WI38 (cell line): ENCODE measurements around the gene TMEM54.

Experiments used
- H3K4me3 ChIP-seq: 2 replicates; pipeline ENCODE4 v1.5.1; 2011; ENCODE audit warnings: low read depth, mild to moderate bottlenecking, control low read depth, low read length
- TF ChIP-seq, protein P1 (sequence below): IDR thresholded peaks from 2 replicates; pipeline ENCODE4 v1.5.1; 2012; ENCODE audit warnings: low read depth, mild to moderate bottlenecking, control low read depth, low read length

TMEM54 gene

DNA sequence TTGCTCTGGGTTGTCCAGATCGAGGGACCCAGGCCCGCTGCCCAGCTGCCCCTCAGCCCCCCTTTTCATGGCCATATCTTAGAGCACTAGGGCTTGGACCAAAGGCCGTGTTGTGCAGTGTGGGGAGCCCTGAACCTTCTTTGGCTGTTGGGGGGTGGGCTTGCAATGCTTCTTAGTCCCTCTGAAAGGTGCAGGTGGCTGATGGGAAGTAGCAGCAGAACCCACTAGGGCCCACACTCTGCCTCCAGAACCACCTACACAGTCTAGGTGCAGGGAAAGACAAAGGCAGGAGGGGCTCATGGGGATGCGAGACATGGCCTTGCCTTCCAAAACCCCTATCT, 17.2 kb downstream of the TMEM54 start:
- TF ChIP-seq, protein P1, sequence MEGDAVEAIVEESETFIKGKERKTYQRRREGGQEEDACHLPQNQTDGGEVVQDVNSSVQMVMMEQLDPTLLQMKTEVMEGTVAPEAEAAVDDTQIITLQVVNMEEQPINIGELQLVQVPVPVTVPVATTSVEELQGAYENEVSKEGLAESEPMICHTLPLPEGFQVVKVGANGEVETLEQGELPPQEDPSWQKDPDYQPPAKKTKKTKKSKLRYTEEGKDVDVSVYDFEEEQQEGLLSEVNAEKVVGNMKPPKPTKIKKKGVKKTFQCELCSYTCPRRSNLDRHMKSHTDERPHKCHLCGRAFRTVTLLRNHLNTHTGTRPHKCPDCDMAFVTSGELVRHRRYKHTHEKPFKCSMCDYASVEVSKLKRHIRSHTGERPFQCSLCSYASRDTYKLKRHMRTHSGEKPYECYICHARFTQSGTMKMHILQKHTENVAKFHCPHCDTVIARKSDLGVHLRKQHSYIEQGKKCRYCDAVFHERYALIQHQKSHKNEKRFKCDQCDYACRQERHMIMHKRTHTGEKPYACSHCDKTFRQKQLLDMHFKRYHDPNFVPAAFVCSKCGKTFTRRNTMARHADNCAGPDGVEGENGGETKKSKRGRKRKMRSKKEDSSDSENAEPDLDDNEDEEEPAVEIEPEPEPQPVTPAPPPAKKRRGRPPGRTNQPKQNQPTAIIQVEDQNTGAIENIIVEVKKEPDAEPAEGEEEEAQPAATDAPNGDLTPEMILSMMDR: no peak

DNA sequence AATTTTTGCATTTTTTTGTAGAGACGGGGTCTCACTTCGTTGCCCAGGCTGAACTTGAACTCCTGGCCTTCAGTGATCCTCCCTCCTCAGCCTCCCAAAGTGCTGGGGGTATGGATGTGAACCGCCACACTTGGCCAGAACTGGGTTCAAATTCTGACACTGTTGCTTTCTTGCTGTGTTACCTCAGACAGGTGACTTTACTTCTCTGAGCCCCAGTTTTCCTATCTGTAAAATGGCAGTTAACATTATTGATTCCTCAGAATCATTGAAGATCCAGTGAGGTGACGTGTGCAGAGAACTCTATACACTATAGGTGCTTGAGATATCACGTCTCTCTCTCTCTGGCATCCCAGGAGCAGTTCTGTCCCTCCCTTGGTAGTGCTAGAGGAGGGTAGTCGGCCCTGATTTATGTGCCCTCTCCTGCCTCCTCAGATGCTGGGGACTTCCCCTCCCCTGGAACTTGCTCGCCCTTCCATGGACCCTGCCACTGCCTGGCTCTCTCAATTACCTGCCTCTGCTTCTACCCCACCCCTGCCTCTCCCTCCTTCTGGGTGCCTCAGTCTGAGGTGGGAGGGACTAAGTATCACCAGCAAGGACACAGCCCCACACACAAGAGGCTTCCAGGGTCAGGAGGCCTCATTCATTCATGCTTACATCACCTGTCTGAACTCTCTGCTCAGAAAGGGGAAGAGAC, 17.7 kb downstream of the TMEM54 start:
- H3K4me3 ChIP-seq: no peak overlapping the region
- TF ChIP-seq, protein P1: no peak

More for the DNA sequence above, 17.2 kb downstream of the TMEM54 start:
- no peak overlapping the region for H3K4me3 ChIP-seq

DNA sequence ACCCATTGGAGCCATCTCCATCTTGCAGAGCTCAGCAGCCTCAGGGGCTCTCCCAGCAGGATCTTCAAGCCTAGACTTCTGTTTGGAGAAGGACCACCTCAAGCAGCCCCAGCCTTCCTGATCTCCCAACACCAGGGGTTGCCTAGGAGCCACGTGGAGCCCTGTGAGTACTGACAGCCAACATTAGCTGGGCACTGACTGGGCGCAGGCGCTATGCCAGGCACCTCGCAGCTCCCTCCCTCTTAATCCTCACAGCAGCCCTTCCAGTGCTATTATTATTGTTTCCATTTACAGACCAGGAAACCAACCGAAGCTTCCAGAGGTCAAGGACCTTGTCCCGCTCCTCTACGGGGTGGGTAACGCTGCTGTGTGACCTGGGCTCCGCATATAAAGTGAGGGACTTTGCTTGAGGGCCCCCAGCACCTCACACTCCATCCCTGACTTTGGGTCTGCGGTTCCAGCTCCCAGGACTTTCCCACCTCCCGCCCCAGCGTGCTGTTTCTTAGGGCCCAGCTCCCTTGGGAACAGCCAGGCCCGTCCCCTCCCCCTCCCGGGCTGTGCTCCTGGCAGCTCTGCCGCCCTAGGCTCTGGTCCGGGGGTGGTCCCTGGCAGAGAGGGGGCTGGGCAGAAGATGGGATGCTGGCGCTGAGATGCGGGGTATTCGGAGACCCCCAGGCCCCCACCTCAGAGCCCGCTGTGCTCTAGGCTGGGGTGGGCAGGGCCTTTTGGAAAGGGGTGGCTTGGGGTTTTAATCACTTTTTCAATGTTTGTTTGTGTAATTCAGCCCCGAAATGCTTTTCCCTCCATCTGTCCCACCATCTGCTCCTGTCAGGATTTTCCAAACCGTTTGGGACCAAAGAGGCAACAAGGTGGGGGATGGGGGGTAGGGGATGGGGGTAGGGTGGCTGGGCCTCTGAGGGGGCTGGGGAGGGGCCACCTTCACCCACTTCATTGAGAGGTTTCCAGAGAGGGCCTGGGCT, 19.0 kb downstream of the TMEM54 start:
- no peak overlapping the region for H3K4me3 ChIP-seq
- TF ChIP-seq, protein P1: no peak

DNA sequence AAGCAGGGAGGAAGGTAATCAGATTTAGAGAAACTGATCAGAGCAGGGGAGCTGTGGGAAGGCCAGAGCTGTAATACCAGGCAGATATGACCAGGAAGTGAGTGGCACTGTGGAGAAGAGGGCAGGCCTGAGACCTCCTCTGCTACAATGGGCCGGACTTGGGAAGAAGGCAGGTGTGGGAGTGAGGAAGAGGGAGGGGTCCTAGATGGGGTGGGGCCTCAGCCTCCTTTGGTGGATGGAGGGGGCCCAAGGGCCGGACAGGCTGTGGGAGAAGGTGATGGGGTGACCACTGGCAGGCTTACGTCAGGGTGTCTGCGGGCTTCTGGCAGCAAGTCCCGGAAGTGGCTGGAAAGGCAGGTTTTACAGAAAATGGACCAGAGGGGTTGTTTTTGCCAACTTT, 19.9 kb downstream of the TMEM54 start:
- TF ChIP-seq, protein P1: no peak

DNA sequence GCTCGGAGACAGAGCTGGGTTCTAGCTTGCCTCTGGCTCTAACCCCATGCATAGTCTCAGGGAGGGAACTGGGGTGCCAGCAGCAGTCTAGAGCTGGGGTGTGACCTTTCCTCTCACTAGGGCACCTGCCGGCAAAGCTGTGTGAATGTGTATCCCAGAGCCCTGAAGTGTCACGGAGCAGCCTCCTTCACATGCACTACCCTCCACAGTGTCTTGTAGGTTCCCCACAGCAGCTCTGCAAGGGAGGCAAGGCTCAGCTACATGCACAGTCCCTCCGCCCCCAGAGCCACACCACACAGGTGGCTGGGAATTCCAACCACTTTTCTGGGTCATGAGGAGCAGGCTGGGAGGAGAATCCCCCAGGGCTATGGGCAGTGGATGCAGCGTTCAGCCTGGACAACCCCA, 22.6 kb downstream of the TMEM54 start:
- TF ChIP-seq, protein P1: no peak
- no peak overlapping the region for H3K4me3 ChIP-seq

More for the DNA sequence above, 19.9 kb downstream of the TMEM54 start:
- no peak overlapping the region for H3K4me3 ChIP-seq

DNA sequence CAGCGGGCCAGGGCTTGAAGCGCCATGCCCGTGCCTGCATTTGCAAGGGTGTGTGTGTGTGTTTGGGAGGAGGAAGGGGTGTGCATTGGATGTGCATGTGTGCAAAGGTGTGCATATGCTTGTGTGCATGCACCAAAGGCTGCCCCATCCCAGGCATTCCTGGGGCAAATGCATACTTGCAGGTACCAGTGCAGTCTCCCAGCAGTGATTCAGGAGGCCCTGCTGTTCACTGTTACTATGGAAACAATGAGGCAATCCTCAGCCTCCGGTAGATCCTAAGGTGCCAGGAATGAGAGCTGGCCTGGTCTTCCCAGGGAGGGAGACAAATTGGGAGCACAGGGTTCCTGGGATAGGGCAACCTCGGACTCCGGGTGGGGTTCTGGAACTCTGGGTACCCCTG, 23.0 kb downstream of the TMEM54 start:
- TF ChIP-seq, protein P1: no peak
- no peak overlapping the region for H3K4me3 ChIP-seq
